HEK293T (cell line): ENCODE data around the gene HDAC8.

ENCODE experiments used
- BHLHE40 ChIP-seq: fragments of 450-650 bp; IDR thresholded peaks from 2 replicates; pipeline ENCODE4 v1.6.1; 2016; ENCODE audit warnings: mild to moderate bottlenecking, moderate library complexity, borderline replicate concordance
- CTBP1 ChIP-seq: fragments of 450-650 bp; IDR thresholded peaks from 2 replicates; pipeline ENCODE4 v1.6.1; 2016; ENCODE audit warnings: borderline replicate concordance
- FOXM1 ChIP-seq: fragments of 450-650 bp; IDR thresholded peaks from 2 replicates; pipeline ENCODE4 v1.6.1; 2017; ENCODE audit warnings: mild to moderate bottlenecking, borderline replicate concordance
- SP1 ChIP-seq: fragments of 450-650 bp; IDR thresholded peaks from 2 replicates; pipeline ENCODE4 v1.6.1; 2017
- SUZ12 ChIP-seq: fragments of 450-650 bp; IDR thresholded peaks from 2 replicates; pipeline ENCODE4 v1.6.1; 2016; ENCODE audit warnings: mild to moderate bottlenecking
- TARDBP ChIP-seq: fragments of 450-650 bp; IDR thresholded peaks from 2 replicates; pipeline ENCODE4 v1.6.1; 2016
- ZNF384 ChIP-seq: fragments of 450-650 bp; IDR thresholded peaks from 2 replicates; pipeline ENCODE4 v1.6.1; 2016

- TF ChIP-seq TARDBP (no peak), SUZ12 (no peak), ZNF384 (no peak), BHLHE40 (no peak), FOXM1 (no peak), CTBP1 (no peak), SP1 (no peak)
These were observed 40.3 kb downstream of the HDAC8 start for GRCh38 chrX:72532366-72532765.
